MM.1S (cell line): Measurements from ENCODE around the gene COBLL1.

ENCODE experiments used
- EZH2 ChIP-seq: fragments of 300-600 bp; sonication (generic); optimal IDR thresholded peaks from 2 replicates; pipeline ENCODE3; 2017; ENCODE audit warnings: low read depth, mild to moderate bottlenecking, antibody characterized with exemption, low read length, mixed read lengths
- TF ChIP-seq, protein P1 (sequence below): fragments of 300-600 bp; sonication (generic); IDR thresholded peaks from 2 replicates; pipeline ENCODE4 v1.5.1; 2016; ENCODE audit warnings: antibody characterized with exemption, low read length, mixed read lengths

DNA sequence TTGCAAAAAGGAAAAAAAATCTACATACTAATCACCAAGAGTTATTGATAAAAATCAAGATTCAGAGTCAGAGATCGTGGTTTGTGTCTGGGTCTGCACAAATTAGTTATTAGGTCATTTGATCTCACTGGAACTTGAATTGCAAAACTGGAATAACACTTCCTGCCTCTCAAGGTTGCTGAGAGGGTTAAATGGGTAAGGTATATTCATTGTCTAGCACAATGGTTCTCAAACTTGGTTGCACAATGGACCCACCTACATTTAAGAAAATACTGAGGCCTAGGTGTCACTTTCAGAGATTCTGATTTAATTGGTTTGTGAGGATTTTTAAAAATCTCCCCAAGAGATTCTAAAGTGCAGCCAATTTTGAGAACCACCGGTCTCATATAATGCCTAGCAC, 84.8 kb downstream of the COBLL1 start:
- TF ChIP-seq, protein P1, sequence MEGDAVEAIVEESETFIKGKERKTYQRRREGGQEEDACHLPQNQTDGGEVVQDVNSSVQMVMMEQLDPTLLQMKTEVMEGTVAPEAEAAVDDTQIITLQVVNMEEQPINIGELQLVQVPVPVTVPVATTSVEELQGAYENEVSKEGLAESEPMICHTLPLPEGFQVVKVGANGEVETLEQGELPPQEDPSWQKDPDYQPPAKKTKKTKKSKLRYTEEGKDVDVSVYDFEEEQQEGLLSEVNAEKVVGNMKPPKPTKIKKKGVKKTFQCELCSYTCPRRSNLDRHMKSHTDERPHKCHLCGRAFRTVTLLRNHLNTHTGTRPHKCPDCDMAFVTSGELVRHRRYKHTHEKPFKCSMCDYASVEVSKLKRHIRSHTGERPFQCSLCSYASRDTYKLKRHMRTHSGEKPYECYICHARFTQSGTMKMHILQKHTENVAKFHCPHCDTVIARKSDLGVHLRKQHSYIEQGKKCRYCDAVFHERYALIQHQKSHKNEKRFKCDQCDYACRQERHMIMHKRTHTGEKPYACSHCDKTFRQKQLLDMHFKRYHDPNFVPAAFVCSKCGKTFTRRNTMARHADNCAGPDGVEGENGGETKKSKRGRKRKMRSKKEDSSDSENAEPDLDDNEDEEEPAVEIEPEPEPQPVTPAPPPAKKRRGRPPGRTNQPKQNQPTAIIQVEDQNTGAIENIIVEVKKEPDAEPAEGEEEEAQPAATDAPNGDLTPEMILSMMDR, result no peak
- no peak for TF ChIP-seq EZH2
